GM21619 (cell line): ENCODE data around the gene EDAR.

Source experiments
- ATAC-seq: cut with Tn5 transposase; IDR thresholded peaks from one replicate; pipeline ENCODE4 v1.9.1; 2021; ENCODE audit not compliant: unreplicated experiment

EDAR gene

GRCh38 chr2:108969856-108970255 is 19.2 kb downstream of the EDAR start:
- ATAC-seq: no peak

- no peak for ATAC-seq
Observed at GRCh38 chr2:108968619-108969018, 20.4 kb downstream of the EDAR start.

GRCh38 chr2:108967757-108968156 is 21.3 kb downstream of the EDAR start:
- no peak for ATAC-seq

GRCh38 chr2:108965540-108966289 is 23.3 kb downstream of the EDAR start:
- ATAC-seq: no peak

- no peak for ATAC-seq
Observed at GRCh38 chr2:108963057-108963456, 26.0 kb downstream of the EDAR start.

- no peak for ATAC-seq
Observed at GRCh38 chr2:108961796-108962195, 27.2 kb downstream of the EDAR start.

GRCh38 chr2:108960006-108960405 is 29.0 kb downstream of the EDAR start:
- ATAC-seq: no peak

- no peak for ATAC-seq
Observed at GRCh38 chr2:108959401-108959800, 29.6 kb downstream of the EDAR start.

- no peak for ATAC-seq
Observed at GRCh38 chr2:108958632-108959341, 30.2 kb downstream of the EDAR start.

GRCh38 chr2:108958002-108958401 is 31.0 kb downstream of the EDAR start:
- ATAC-seq: no peak

- no peak for ATAC-seq
Observed at GRCh38 chr2:108956375-108956774, 32.6 kb downstream of the EDAR start.

GRCh38 chr2:108950369-108951135 is 38.5 kb downstream of the EDAR start:
- ATAC-seq: no peak

- no peak for ATAC-seq
Observed at GRCh38 chr2:108949316-108950239, 39.4 kb downstream of the EDAR start.

GRCh38 chr2:108947271-108947907 is 41.6 kb downstream of the EDAR start:
- ATAC-seq: no peak

- ATAC-seq: no peak
Observed at GRCh38 chr2:108946442-108946841, 42.6 kb downstream of the EDAR start.

GRCh38 chr2:108945969-108946368 is 43.1 kb downstream of the EDAR start:
- no peak for ATAC-seq

- ATAC-seq: no peak
Observed at GRCh38 chr2:108944601-108945331, 44.3 kb downstream of the EDAR start.

GRCh38 chr2:108943751-108944150 is 45.3 kb downstream of the EDAR start:
- no peak for ATAC-seq

- ATAC-seq: no peak
Observed at GRCh38 chr2:108942888-108943287, 46.1 kb downstream of the EDAR start.
